Endothelial cell of umbilical vein (primary cell): ENCODE results near the gene HDAC9. TPM values are rescaled to one million over a fixed set of nuclear protein-coding genes. Genes with fewer than 3 reads are reported as not detected.

Experiments used
- BruUV-seq: library from RNA; stranded (reverse); fragments of 400-500 nt; replicated peaks from 2 replicates; lab custom pipeline; 2021; lab: Mats Ljungman, UMichigan
- CTCF ChIA-PET: fragments of 300-600, 350-600 bp; sonication (Branson Sonifier 250); formaldehyde crosslinking; loops from one replicate; lab custom pipeline; 2021; ENCODE audit warnings: antibody characterized with exemption, inconsistent platforms; lab: Charles Lee
- POLR2A ChIA-PET: fragments of 300-600, 350-600 bp; sonication (Branson Sonifier 250); formaldehyde crosslinking; loops from one replicate; lab custom pipeline; 2021; ENCODE audit warnings: antibody characterized with exemption, inconsistent platforms; lab: Charles Lee
- DNase-seq: peaks from one replicate; pipeline ENCODE4 v3.0.0-alpha.2; 2011; ENCODE audit warnings: low read depth, low spot score
- FAIRE-seq: peaks from 2 replicates; lab custom pipeline; 2011; peaks lifted over from hg19 to GRCh38; lab: Jason Lieb, UNC
- H2AFZ ChIP-seq: 2 replicates; pipeline ENCODE4 v1.6.0; 2012; ENCODE audit warnings: low read depth, low read length, control low read depth, inconsistent platforms
- H3K27ac ChIP-seq: 2 replicates; pipeline ENCODE4 v1.5.1; 2011; ENCODE audit warnings: low read depth, mild to moderate bottlenecking, control low read depth, low read length, moderate library complexity; ENCODE audit not compliant: insufficient read depth
- H3K27me3 ChIP-seq, 2 experiments: 2 replicates each; pipeline versions ENCODE4 v1.6.0 to v1.6.1; 2011; ENCODE audit warnings: low read length in 2 of 2, mixed read lengths in 1 of 2; ENCODE audit not compliant: control insufficient read depth in 2 of 2, insufficient read depth in 2 of 2
- H3K36me3 ChIP-seq, 2 experiments: 2 replicates in 1 of 2; 3 replicates in 1 of 2; pipeline ENCODE4 v1.5.1; 2011; ENCODE audit warnings: low read length in 2 of 2, mild to moderate bottlenecking in 1 of 2, moderate library complexity in 1 of 2; ENCODE audit not compliant: control insufficient read depth in 2 of 2, insufficient read depth in 2 of 2; ENCODE audit errors: extremely low read depth in 1 of 2
- H3K4me1 ChIP-seq: 3 replicates; pipeline ENCODE4 v1.5.1; 2011; ENCODE audit warnings: mild to moderate bottlenecking, low read length; ENCODE audit not compliant: control insufficient read depth, insufficient read depth; ENCODE audit errors: extremely low read depth
- H3K4me2 ChIP-seq: 2 replicates; pipeline ENCODE4 v1.6.1; 2011; ENCODE audit warnings: low read length, control low read depth, mixed read lengths; ENCODE audit not compliant: insufficient read depth
- H3K4me3 ChIP-seq, 3 experiments: fragments of 200-600 bp in 1 of 3; sonication (generic), shearing (Covaris generic) in 1 of 3; replicated peaks in 1 of 3; 2 replicates each; pipeline ENCODE4 v1.5.1; 2011 to 2016; ENCODE audit warnings: control low read depth in 3 of 3, low read length in 3 of 3, mild to moderate bottlenecking in 2 of 3, inconsistent platforms in 1 of 3, low read depth in 1 of 3, moderate library complexity in 1 of 3; ENCODE audit not compliant: insufficient read depth in 1 of 3
- H3K79me2 ChIP-seq: 2 replicates; pipeline ENCODE4 v1.6.0; 2012; ENCODE audit warnings: low read length, inconsistent platforms; ENCODE audit not compliant: control insufficient read depth, insufficient read depth
- H3K9ac ChIP-seq: replicated peaks from 2 replicates; pipeline ENCODE3; 2011; ENCODE audit warnings: low read length, control low read depth; ENCODE audit not compliant: insufficient read depth; ENCODE audit errors: extremely low read depth
- H3K9me1 ChIP-seq: replicated peaks from 3 replicates; pipeline ENCODE4 v1.6.0; 2011; ENCODE audit warnings: mild to moderate bottlenecking, low read length; ENCODE audit not compliant: control insufficient read depth, insufficient read depth; ENCODE audit errors: extremely low read depth
- H3K9me3 ChIP-seq: replicated peaks from 2 replicates; pipeline ENCODE4 v1.5.1; 2012; ENCODE audit warnings: low read length, inconsistent platforms; ENCODE audit not compliant: control insufficient read depth, insufficient read depth
- H4K20me1 ChIP-seq: replicated peaks from 2 replicates; pipeline ENCODE3; 2011; ENCODE audit warnings: mild to moderate bottlenecking, low read length; ENCODE audit not compliant: control insufficient read depth, insufficient read depth; ENCODE audit errors: extremely low read depth
- CTCF ChIP-seq, 2 donors: IDR thresholded peaks; 1 replicate in 1 of 2; 2 replicates in 1 of 2; pipeline ENCODE4 v1.5.1; 2011; ENCODE audit warnings: low read length in 2 of 2, mild to moderate bottlenecking in 2 of 2, moderate library complexity in 2 of 2, control low read depth in 1 of 2, inconsistent platforms in 1 of 2, low read depth in 1 of 2; ENCODE audit not compliant: insufficient read depth in 1 of 2; ENCODE audit errors: extremely low read depth in 1 of 2
- EZH2 ChIP-seq: IDR thresholded peaks from 2 replicates; pipeline ENCODE4 v1.6.1; 2012; ENCODE audit warnings: borderline replicate concordance, low read depth, mild to moderate bottlenecking, moderate library complexity, low read length, inconsistent platforms; ENCODE audit not compliant: severe bottlenecking
- FOS ChIP-seq: IDR thresholded peaks from 2 replicates; pipeline ENCODE4 v1.6.1; 2011; ENCODE audit warnings: mild to moderate bottlenecking, low read length, moderate library complexity, borderline replicate concordance; ENCODE audit not compliant: insufficient read depth
- GATA2 ChIP-seq: IDR thresholded peaks from 2 replicates; pipeline ENCODE4 v1.7.0; 2011; ENCODE audit warnings: low read depth, mild to moderate bottlenecking, moderate library complexity, mixed read lengths, low read length; ENCODE audit not compliant: insufficient read length, insufficient read depth
- JUN ChIP-seq: IDR thresholded peaks from 2 replicates; pipeline ENCODE4 v1.6.1; 2011; ENCODE audit warnings: borderline replicate concordance, low read depth; ENCODE audit not compliant: insufficient read length, insufficient read depth
- MAX ChIP-seq: IDR thresholded peaks from 2 replicates; pipeline ENCODE4 v1.6.1; 2011; ENCODE audit not compliant: insufficient read depth, insufficient read length
- MYC ChIP-seq: IDR thresholded peaks from one replicate; pipeline ENCODE4 v1.6.1; 2011; ENCODE audit warnings: mild to moderate bottlenecking, low read depth, low read length
- POLR2A ChIP-seq: IDR thresholded peaks from 2 replicates; pipeline ENCODE4 v1.6.1; 2012; ENCODE audit warnings: low read depth, mild to moderate bottlenecking, control low read depth, low read length
- POLR2AphosphoS5 ChIP-seq: IDR thresholded peaks from 2 replicates; pipeline ENCODE4 v1.6.1; 2012; ENCODE audit warnings: low read depth, mild to moderate bottlenecking, control low read depth, low read length, moderate library complexity; ENCODE audit not compliant: insufficient read depth
- dilution Hi-C: fragments of 300-500 bp; cut with MboI; formaldehyde crosslinking; loops from one replicate; pipeline ENCODE4 v1.15.0; 2019; ENCODE audit warnings: low sequenced_read_pairs; ENCODE audit not compliant: extremely low pct_ligation_motif_present
- intact Hi-C: fragments of 100-400 bp; cut with micrococcal nuclease; formaldehyde crosslinking; loops from one replicate; pipeline ENCODE4 v1.10.0; 2022
- polyA plus RNA-seq, 4 experiments: library from polyadenylated mRNA; depleted of rRNA in 3 of 4; stranded (reverse) in 3 of 4; unstranded in 1 of 4; fragments of >200 nt; gene quantifications; 2 replicates each; pipeline versions ENCODE4 v1.2.1 to v1.2.3, GENCODE V29; 2011 to 2012; ENCODE audit warnings: missing spikeins in 1 of 4
- total RNA-seq: library from RNA; stranded (reverse); gene quantifications from 2 replicates; pipeline ENCODE4 v1.2.3, GENCODE V29; 2021

HDAC9 gene
- total and polyA plus RNA-seq, 2 donors (not counting 3 experiments of a cell fraction or from before 2014, with no cell fraction given), result 1.8 to 11.6 TPM

GRCh38 chr7:18939771-18940592 is 444.4 kb downstream of the HDAC9 start:
- no peaks in the 10 kb centered on the region for H3K9me3 ChIP-seq
- H3K27me3 ChIP-seq, result no peaks in the 10 kb centered on the region
- ChIA-PET CTCF (no interaction called here), POLR2A (interaction anchor here (0.6 kb wide), 1 partner anchor 89 kb away, joined by 3 read pairs; no protein-coding TSS in a partner anchor)
- dilution Hi-C loops (no loop called here), intact Hi-C loops (no loop called here)
- no peak overlapping the region for H3K4me2 ChIP-seq
- DNase-seq, result peak; percentile 69
- no peaks in the 10 kb centered on the region for H4K20me1 ChIP-seq
- H2AFZ ChIP-seq, result no peak overlapping the region
- no peaks in the 10 kb centered on the region for H3K9me1 ChIP-seq
- H3K27ac ChIP-seq, result no peak overlapping the region
- no peaks in the 10 kb centered on the region for H3K36me3 ChIP-seq
- no TSS peak for BruUV-seq
- H3K4me3 ChIP-seq, result no peak overlapping the region
- H3K79me2 ChIP-seq, result no peaks in the 10 kb centered on the region
- H3K9ac ChIP-seq, result no peak overlapping the region
- TF ChIP-seq MYC, result no peak
- TF ChIP-seq EZH2, result no peak
- TF ChIP-seq MAX, result no peak
- TF ChIP-seq CTCF (IDR thresholded peaks at IDR 0.05; ENCODE audit: extremely low read depth in 1 of 2, insufficient read depth in 1 of 2, low read depth in 1 of 2, low read length in 2 of 2), result no peak
- no peak for TF ChIP-seq POLR2A
- TF ChIP-seq POLR2AphosphoS5, result no peak
- no peak for TF ChIP-seq GATA2
- TF ChIP-seq JUN, result no peak
- no peak for TF ChIP-seq FOS
- H3K4me1 ChIP-seq, result no peaks in the 10 kb centered on the region
- FAIRE-seq, result no peak
